ENCODE measurements around the gene MAP3K7CL.

DNA sequence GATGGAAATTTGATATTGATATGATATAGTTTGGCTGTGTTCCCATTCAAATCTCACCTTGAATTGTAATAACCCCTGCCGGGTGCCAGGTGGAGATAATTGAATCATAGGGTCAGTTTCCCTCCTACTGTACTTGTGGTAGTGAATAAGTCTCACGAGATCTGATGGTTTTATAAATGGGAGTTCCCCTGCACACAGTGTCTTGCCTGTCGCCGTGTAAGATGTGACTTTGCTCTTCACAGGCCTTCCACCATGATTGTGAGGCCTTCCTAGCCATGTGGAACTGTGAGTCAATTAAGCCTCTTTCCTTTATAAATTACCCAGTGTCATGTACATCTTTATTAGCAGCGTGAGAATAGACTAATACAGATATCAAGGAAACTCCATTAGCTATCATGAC is 74.6 kb downstream of the MAP3K7CL start:
- TF ChIP-seq POLR2AphosphoS5 (IDR thresholded peaks at IDR 0.05; ENCODE audit: low read depth, low read length) (no peak), TAF1 (IDR thresholded peaks at IDR 0.05; ENCODE audit: borderline replicate concordance, insufficient read depth, low read length) (no peak)
